ENCODE measurements around the gene PCNX1. TPM values are rescaled to one million over a fixed set of nuclear protein-coding genes. Genes with fewer than 3 reads are reported as not detected.

Gene PCNX1
- total RNA-seq, 1 experiment from 2014 or later, result 48.0 TPM

DNA sequence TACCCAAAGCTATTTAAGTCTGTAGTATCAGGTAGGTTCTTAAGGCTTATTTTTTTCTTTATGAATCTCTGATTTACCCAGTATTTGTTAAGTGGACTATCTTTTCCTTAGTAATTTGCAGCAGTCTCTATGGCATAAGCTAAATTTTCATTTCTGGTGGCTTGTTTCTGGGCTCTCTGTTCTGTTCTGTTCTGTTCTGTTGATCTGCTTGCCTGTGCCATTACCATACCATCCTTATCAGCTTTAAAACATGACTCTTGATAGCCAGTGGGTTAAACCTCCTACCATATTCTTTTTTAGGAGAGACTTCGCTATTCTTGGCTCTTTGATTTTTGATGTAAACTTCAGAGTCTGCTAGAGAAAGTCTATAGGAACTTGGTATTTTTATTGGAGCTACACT, 46.8 kb downstream of the PCNX1 start:
- Histone ChIP-seq H4K5ac (ENCODE audit: insufficient read length, low read depth, low read length) (no peak overlapping the region), H2BK120ac (ENCODE audit: low read depth, low read length, poor library complexity, severe bottlenecking) (no peak overlapping the region), H3K9ac (ENCODE audit: extremely low read depth, insufficient read length, low read length) (no peak overlapping the region), H2BK5ac (ENCODE audit: insufficient read length, low read length) (no peak overlapping the region), H4K20me1 (ENCODE audit: control insufficient read depth, insufficient read depth, insufficient read length) (no peaks in the 10 kb centered on the region), H2BK20ac (ENCODE audit: low read depth, low read length, poor library complexity, severe bottlenecking) (no peak overlapping the region), H3K23ac (ENCODE audit: insufficient read length, low read depth, low read length) (no peak overlapping the region), H2AFZ (ENCODE audit: low read length) (no peak overlapping the region), H4K8ac (replicated peaks; ENCODE audit: insufficient read length, low read depth, low read length) (no peak overlapping the region), H4K91ac (ENCODE audit: insufficient read length, low read depth, low read length) (no peak overlapping the region), H3K4ac (ENCODE audit: low read depth, low read length) (no peak overlapping the region), H3K23me2 (ENCODE audit: insufficient read length, low read depth, low read length, poor library complexity, severe bottlenecking) (no peaks in the 10 kb centered on the region), H3K18ac (ENCODE audit: insufficient read length, low read depth, low read length) (no peak overlapping the region), H3K27ac (ENCODE audit: insufficient read length, low read depth, low read length) (no peak overlapping the region), H3K4me2 (ENCODE audit: insufficient read depth, insufficient read length, low read length) (no peak overlapping the region), H3T11ph (ENCODE audit: low read length) (no peak overlapping the region), H3K27me3 (ENCODE audit: insufficient read depth, low read length) (no peaks in the 10 kb centered on the region), H3K56ac (ENCODE audit: insufficient read length, low read depth, low read length) (no peak overlapping the region), H3K79me1 (ENCODE audit: insufficient read depth, low read depth, low read length, poor library complexity, severe bottlenecking) (peaks cover 2% of the 10 kb centered on the region), H2BK15ac (ENCODE audit: low read depth, low read length) (no peak overlapping the region), H3K79me2 (ENCODE audit: insufficient read depth, low read length) (no peaks in the 10 kb centered on the region; the same call in 1 of the 2 replicates), H2BK12ac (ENCODE audit: insufficient read length, low read depth, low read length) (no peak overlapping the region), H2AK5ac (ENCODE audit: insufficient read length, low read length) (no peak overlapping the region), H3K14ac (ENCODE audit: insufficient read depth, low read length) (no peak overlapping the region), H3K4me1 (ENCODE audit: insufficient read depth, low read length) (no peaks in the 10 kb centered on the region), H3K9me3 (ENCODE audit: control insufficient read depth, low read depth, low read length) (no peaks in the 10 kb centered on the region)
- TF ChIP-seq, protein P1, sequence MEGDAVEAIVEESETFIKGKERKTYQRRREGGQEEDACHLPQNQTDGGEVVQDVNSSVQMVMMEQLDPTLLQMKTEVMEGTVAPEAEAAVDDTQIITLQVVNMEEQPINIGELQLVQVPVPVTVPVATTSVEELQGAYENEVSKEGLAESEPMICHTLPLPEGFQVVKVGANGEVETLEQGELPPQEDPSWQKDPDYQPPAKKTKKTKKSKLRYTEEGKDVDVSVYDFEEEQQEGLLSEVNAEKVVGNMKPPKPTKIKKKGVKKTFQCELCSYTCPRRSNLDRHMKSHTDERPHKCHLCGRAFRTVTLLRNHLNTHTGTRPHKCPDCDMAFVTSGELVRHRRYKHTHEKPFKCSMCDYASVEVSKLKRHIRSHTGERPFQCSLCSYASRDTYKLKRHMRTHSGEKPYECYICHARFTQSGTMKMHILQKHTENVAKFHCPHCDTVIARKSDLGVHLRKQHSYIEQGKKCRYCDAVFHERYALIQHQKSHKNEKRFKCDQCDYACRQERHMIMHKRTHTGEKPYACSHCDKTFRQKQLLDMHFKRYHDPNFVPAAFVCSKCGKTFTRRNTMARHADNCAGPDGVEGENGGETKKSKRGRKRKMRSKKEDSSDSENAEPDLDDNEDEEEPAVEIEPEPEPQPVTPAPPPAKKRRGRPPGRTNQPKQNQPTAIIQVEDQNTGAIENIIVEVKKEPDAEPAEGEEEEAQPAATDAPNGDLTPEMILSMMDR (conservative IDR thresholded peaks at IDR 0.05), result no peak
- Mint-ChIP-seq H3K36me3 (ENCODE audit: insufficient read depth in 1 of 3, low read depth in 3 of 3) (peaks cover 22 to 34% (median 22%) of the 10 kb centered on the region in 3 experiments), H3K27me3 (ENCODE audit: low read depth) (no peaks in the 10 kb centered on the region), H3K27ac (no peak overlapping the region), H3K9me3 (0 out of 5 replicates have a peak, but pooled peaks cover 0 to 2% of the 10 kb centered on the region in 2 experiments), H3K4me3 (no peak overlapping the region), H3K4me1 (no peaks in the 10 kb centered on the region)
- no CpG with 5 or more reads among the region's 1 CpG for WGBS (ENCODE audit: extremely low coverage, insufficient read length, low lambda C conversion rate)
- DNase-seq, result no peak

Measured in H9 (cell line).